Colonic mucosa (tissue), 4 donors: ENCODE data around the gene BICRAL. TPM values are rescaled to one million over a fixed set of nuclear protein-coding genes. Genes with fewer than 3 reads are reported as not detected.

Experiments
- DNase-seq: peaks from one replicate; pipeline ENCODE4 v3.0.0-alpha.2; 2020
- H3K27ac ChIP-seq: fragments of 200-600 bp; one replicate; pipeline ENCODE4 v1.8.0; 2021
- H3K27me3 ChIP-seq: fragments of 200-600 bp; one replicate; pipeline ENCODE4 v1.8.0; 2021
- H3K36me3 ChIP-seq: fragments of 200-600 bp; one replicate; pipeline ENCODE4 v1.8.0; 2021
- H3K4me1 ChIP-seq: fragments of 200-600 bp; one replicate; pipeline ENCODE4 v1.8.0; 2021; ENCODE audit warnings: mild to moderate bottlenecking
- H3K4me3 ChIP-seq: fragments of 200-600 bp; one replicate; pipeline ENCODE4 v1.8.0; 2021
- H3K9ac ChIP-seq, 2 donors: one replicate each; pipeline ENCODE4 v1.7.0; 2013; ENCODE audit warnings: control low read depth in 2 of 2, low read depth in 2 of 2, low read length in 2 of 2
- H3K9me3 ChIP-seq: fragments of 200-600 bp; one replicate; pipeline ENCODE4 v1.8.0; 2021
- CTCF ChIP-seq: fragments of 200-600 bp; IDR thresholded peaks from one replicate; pipeline ENCODE4 v1.8.0; 2022; ENCODE audit warnings: antibody characterized with exemption, mild to moderate bottlenecking
- intact Hi-C: fragments of 100-400 bp; cut with DNase I; formaldehyde crosslinking; loops from one replicate; pipeline ENCODE4 v1.14.1; 2022
- total RNA-seq, 2 donors: library from RNA; stranded (reverse); fragmentation: NEBNext Ultra II Directional in 1 of 2; extraction: Animal tissue kit (Norgen Biotek cat#: 25700) in 1 of 2; gene quantifications; one replicate each; pipeline ENCODE4 v1.2.1, GENCODE V29; 2021
- donor health status: healthy.
- donor health status: DM: no; HTN: no; CAD: no.
- donor health status: DM: no; HTN: no; CAD: no.

The BICRAL gene
- total RNA-seq, 2 donors from 2014 or later = 11.5 to 15.3 TPM

GRCh38 chr6:42783876-42784642 lies 2.2 kb downstream of the BICRAL start:
- Histone ChIP-seq H3K9ac (peak overlapping the region; percentile 97 to 100), H3K36me3 (no peaks in the 10 kb centered on the region), H3K9me3 (no peaks in the 10 kb centered on the region), H3K27ac (peak overlapping the region; percentile 100), H3K27me3 (no peaks in the 10 kb centered on the region), H3K4me3 (peak overlapping the region; percentile 86), H3K4me1 (peaks cover 9% of the 10 kb centered on the region)
- DNase-seq = no peak
- TF ChIP-seq CTCF = no peak
- intact Hi-C loops = loop anchor here (10.0 kb wide), 1 partner anchor 61 kb away; no protein-coding TSS in a partner anchor

GRCh38 chr6:42784717-42785498 lies 3.1 kb downstream of the BICRAL start:
- Histone ChIP-seq H3K9ac (peak overlapping the region in 1 of 2 donors; percentile 97), H3K4me3 (peak overlapping the region; percentile 86), H3K27ac (peak overlapping the region; percentile 100), H3K9me3 (no peaks in the 10 kb centered on the region), H3K36me3 (no peaks in the 10 kb centered on the region), H3K27me3 (no peaks in the 10 kb centered on the region), H3K4me1 (peaks cover 5% of the 10 kb centered on the region)
- DNase-seq = no peak
- intact Hi-C loops = loop anchor here (5.0 to 10.0 kb wide), 2 partner anchors 38 to 60 kb away; partner anchors contain the start of gene TBCC
- no peak for TF ChIP-seq CTCF

- intact Hi-C loops = loop anchor here (5.0 to 10.0 kb wide), 2 partner anchors 39 to 58 kb away; partner anchors contain the start of gene TBCC
- H3K9ac ChIP-seq = no peak overlapping the region
- no peak for TF ChIP-seq CTCF
- no peaks in the 10 kb centered on the region for H3K9me3 ChIP-seq
- peaks cover 5% of the 10 kb centered on the region for H3K4me1 ChIP-seq
- no peaks in the 10 kb centered on the region for H3K36me3 ChIP-seq
- no peaks in the 10 kb centered on the region for H3K27me3 ChIP-seq
- no peak overlapping the region for H3K4me3 ChIP-seq
- DNase-seq = no peak
- H3K27ac ChIP-seq = no peak overlapping the region
Measured at GRCh38 chr6:42786525-42786985, 4.7 kb downstream of the BICRAL start.

- Histone ChIP-seq H3K4me3 (no peak overlapping the region), H3K9ac (no peak overlapping the region), H3K27me3 (no peaks in the 10 kb centered on the region), H3K4me1 (peaks cover 5% of the 10 kb centered on the region), H3K27ac (no peak overlapping the region), H3K36me3 (no peaks in the 10 kb centered on the region), H3K9me3 (no peaks in the 10 kb centered on the region)
- no peak for TF ChIP-seq CTCF
- intact Hi-C loops = loop anchor here (5.0 to 10.0 kb wide), 2 partner anchors 40 to 58 kb away; partner anchors contain the start of gene TBCC
- DNase-seq = no peak
Measured at GRCh38 chr6:42787063-42787472, 5.2 kb downstream of the BICRAL start.

GRCh38 chr6:42788671-42789070 lies 6.8 kb downstream of the BICRAL start:
- no peaks in the 10 kb centered on the region for H3K36me3 ChIP-seq
- DNase-seq = no peak
- intact Hi-C loops = loop anchor here (5.0 to 10.0 kb wide), 2 partner anchors 41 to 56 kb away; partner anchors contain the start of gene TBCC
- H3K4me3 ChIP-seq = no peak overlapping the region
- no peak overlapping the region for H3K27ac ChIP-seq
- no peaks in the 10 kb centered on the region for H3K9me3 ChIP-seq
- no peaks in the 10 kb centered on the region for H3K27me3 ChIP-seq
- H3K4me1 ChIP-seq = peaks cover 5% of the 10 kb centered on the region
- no peak overlapping the region for H3K9ac ChIP-seq
- TF ChIP-seq CTCF = no peak
